ENCODE measurements around the gene RHBDL3. TPM values are rescaled to one million over a fixed set of nuclear protein-coding genes. Genes with fewer than 3 reads are reported as not detected.

Gene RHBDL3
- total and polyA plus RNA-seq, 4 donors, result 0.02 to 0.17 (median 0.05) TPM; not detected in 1

DNA sequence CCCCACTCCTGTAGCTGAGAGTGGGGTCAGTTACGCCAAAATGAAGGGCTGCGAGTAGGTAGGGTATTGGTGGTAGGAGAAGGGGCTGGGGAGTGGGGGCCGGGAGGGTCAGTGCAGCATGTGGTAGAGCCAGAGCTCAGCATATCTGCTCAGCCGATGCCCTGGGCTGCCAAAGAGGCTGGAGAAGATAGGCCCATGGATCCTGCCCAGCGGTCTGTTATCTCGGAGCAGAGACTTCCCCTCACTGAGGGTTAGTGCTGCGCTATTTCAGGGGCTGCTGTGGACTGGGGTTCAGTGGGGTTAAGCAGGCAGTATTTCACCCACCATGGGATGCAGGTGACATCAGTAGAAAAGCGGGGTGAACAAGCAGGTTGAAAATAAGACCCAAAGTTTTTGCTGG lies 19.7 kb downstream of the RHBDL3 start:
- Histone ChIP-seq H3K27ac (ENCODE audit: low read depth in 1 of 2, low read length in 2 of 2) (no peak overlapping the region), H3K4me3 (ENCODE audit: low read depth in 1 of 3, low read length in 3 of 3) (no peak overlapping the region), H3K4me1 (ENCODE audit: control insufficient read depth in 4 of 4, insufficient read depth in 4 of 4, low read length in 3 of 4) (no peaks in the 10 kb centered on the region), H3K36me3 (ENCODE audit: control insufficient read depth in 4 of 4, insufficient read depth in 3 of 4, low read depth in 1 of 4, low read length in 3 of 4) (no peaks in the 10 kb centered on the region), H3K9me3 (ENCODE audit: control insufficient read depth in 4 of 4, low read length in 3 of 4) (no peaks in the 10 kb centered on the region), H3K9ac (ENCODE audit: low read depth in 1 of 2, low read length in 2 of 2) (no peak overlapping the region), H3K27me3 (ENCODE audit: control insufficient read depth in 4 of 4, insufficient read depth in 4 of 4, low read length in 3 of 4) (no peaks in the 10 kb centered on the region)
- DNase-seq (ENCODE audit: low spot score), result peak; percentile 69
- WGBS, result 89% methylated on average over 8 of the region's 8 CpGs
- TF ChIP-seq YY1 (IDR thresholded peaks at IDR 0.05), result no peak
- TF ChIP-seq TAF1 (conservative IDR thresholded peaks at IDR 0.05), result no peak
- no peak for TF ChIP-seq SP1 (IDR thresholded peaks at IDR 0.05)
- TF ChIP-seq ATF3 (IDR thresholded peaks at IDR 0.05), result no peak
- TF ChIP-seq, protein P1, sequence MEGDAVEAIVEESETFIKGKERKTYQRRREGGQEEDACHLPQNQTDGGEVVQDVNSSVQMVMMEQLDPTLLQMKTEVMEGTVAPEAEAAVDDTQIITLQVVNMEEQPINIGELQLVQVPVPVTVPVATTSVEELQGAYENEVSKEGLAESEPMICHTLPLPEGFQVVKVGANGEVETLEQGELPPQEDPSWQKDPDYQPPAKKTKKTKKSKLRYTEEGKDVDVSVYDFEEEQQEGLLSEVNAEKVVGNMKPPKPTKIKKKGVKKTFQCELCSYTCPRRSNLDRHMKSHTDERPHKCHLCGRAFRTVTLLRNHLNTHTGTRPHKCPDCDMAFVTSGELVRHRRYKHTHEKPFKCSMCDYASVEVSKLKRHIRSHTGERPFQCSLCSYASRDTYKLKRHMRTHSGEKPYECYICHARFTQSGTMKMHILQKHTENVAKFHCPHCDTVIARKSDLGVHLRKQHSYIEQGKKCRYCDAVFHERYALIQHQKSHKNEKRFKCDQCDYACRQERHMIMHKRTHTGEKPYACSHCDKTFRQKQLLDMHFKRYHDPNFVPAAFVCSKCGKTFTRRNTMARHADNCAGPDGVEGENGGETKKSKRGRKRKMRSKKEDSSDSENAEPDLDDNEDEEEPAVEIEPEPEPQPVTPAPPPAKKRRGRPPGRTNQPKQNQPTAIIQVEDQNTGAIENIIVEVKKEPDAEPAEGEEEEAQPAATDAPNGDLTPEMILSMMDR (IDR thresholded peaks at IDR 0.05; ENCODE audit: low read depth, low read length, missing input control), result no peak
- TF ChIP-seq FOXA1 (IDR thresholded peaks at IDR 0.05), result no peak
- TF ChIP-seq HNF4G (IDR thresholded peaks at IDR 0.05), result no peak
- no peak for TF ChIP-seq GABPA (IDR thresholded peaks at IDR 0.05 in 1 of 2, conservative IDR thresholded peaks at IDR 0.05 in 1 of 2)
- no peak for TF ChIP-seq ZBTB33 (IDR thresholded peaks at IDR 0.05)
- TF ChIP-seq EGR1 (IDR thresholded peaks at IDR 0.05; ENCODE audit: low read depth in 2 of 2), result no peak

GRCh38 chr17:32285746-32286517 lies 20.3 kb downstream of the RHBDL3 start:
- no peak for TF ChIP-seq FOXA1 (IDR thresholded peaks at IDR 0.05)
- TF ChIP-seq, protein P1 (IDR thresholded peaks at IDR 0.05; ENCODE audit: low read depth, low read length, missing input control), result no peak
- no peak for TF ChIP-seq JUND (IDR thresholded peaks at IDR 0.05)
- TF ChIP-seq GABPA (IDR thresholded peaks at IDR 0.05 in 1 of 2, conservative IDR thresholded peaks at IDR 0.05 in 1 of 2), result no peak
- TF ChIP-seq ZBTB33 (IDR thresholded peaks at IDR 0.05), result no peak
- TF ChIP-seq, protein P2, sequence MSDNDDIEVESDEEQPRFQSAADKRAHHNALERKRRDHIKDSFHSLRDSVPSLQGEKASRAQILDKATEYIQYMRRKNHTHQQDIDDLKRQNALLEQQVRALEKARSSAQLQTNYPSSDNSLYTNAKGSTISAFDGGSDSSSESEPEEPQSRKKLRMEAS (IDR thresholded peaks at IDR 0.05), result no peak
- no peak for TF ChIP-seq ATF3 (IDR thresholded peaks at IDR 0.05)
- TF ChIP-seq, protein P3, sequence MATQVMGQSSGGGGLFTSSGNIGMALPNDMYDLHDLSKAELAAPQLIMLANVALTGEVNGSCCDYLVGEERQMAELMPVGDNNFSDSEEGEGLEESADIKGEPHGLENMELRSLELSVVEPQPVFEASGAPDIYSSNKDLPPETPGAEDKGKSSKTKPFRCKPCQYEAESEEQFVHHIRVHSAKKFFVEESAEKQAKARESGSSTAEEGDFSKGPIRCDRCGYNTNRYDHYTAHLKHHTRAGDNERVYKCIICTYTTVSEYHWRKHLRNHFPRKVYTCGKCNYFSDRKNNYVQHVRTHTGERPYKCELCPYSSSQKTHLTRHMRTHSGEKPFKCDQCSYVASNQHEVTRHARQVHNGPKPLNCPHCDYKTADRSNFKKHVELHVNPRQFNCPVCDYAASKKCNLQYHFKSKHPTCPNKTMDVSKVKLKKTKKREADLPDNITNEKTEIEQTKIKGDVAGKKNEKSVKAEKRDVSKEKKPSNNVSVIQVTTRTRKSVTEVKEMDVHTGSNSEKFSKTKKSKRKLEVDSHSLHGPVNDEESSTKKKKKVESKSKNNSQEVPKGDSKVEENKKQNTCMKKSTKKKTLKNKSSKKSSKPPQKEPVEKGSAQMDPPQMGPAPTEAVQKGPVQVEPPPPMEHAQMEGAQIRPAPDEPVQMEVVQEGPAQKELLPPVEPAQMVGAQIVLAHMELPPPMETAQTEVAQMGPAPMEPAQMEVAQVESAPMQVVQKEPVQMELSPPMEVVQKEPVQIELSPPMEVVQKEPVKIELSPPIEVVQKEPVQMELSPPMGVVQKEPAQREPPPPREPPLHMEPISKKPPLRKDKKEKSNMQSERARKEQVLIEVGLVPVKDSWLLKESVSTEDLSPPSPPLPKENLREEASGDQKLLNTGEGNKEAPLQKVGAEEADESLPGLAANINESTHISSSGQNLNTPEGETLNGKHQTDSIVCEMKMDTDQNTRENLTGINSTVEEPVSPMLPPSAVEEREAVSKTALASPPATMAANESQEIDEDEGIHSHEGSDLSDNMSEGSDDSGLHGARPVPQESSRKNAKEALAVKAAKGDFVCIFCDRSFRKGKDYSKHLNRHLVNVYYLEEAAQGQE (IDR thresholded peaks at IDR 0.05), result no peak
- no peak for TF ChIP-seq HNF4A (conservative IDR thresholded peaks at IDR 0.05)
- TF ChIP-seq RXRA (IDR thresholded peaks at IDR 0.05), result no peak
- no peak for TF ChIP-seq FOXA2 (IDR thresholded peaks at IDR 0.05)
- no peak for TF ChIP-seq RAD21 (IDR thresholded peaks at IDR 0.05)
- TF ChIP-seq HNF4G (IDR thresholded peaks at IDR 0.05), result no peak
- no peak for TF ChIP-seq NR2F2 (IDR thresholded peaks at IDR 0.05)
- TF ChIP-seq TAF1 (conservative IDR thresholded peaks at IDR 0.05), result no peak
- no peak for TF ChIP-seq EGR1 (IDR thresholded peaks at IDR 0.05; ENCODE audit: low read depth in 2 of 2)
- no peaks in the 10 kb centered on the region for H3K27me3 ChIP-seq (ENCODE audit: control insufficient read depth in 4 of 4, insufficient read depth in 4 of 4, low read length in 3 of 4)
- H3K4me3 ChIP-seq (ENCODE audit: low read depth in 1 of 3, low read length in 3 of 3), result no peak overlapping the region
- H3K9me3 ChIP-seq (ENCODE audit: control insufficient read depth in 4 of 4, low read length in 3 of 4), result no peaks in the 10 kb centered on the region
- no peak overlapping the region for H3K27ac ChIP-seq (ENCODE audit: low read depth in 1 of 2, low read length in 2 of 2)
- H3K36me3 ChIP-seq (ENCODE audit: control insufficient read depth in 4 of 4, insufficient read depth in 3 of 4, low read depth in 1 of 4, low read length in 3 of 4), result no peaks in the 10 kb centered on the region
- H3K9ac ChIP-seq (ENCODE audit: low read depth in 1 of 2, low read length in 2 of 2), result no peak overlapping the region
- no peak for DNase-seq (ENCODE audit: low spot score)
- no peaks in the 10 kb centered on the region for H3K4me1 ChIP-seq (ENCODE audit: control insufficient read depth in 4 of 4, insufficient read depth in 4 of 4, low read length in 3 of 4)
- 76% methylated on average over 9 of the region's 9 CpGs for WGBS
